A549 (cell line): Measurements from ENCODE around the gene NPIPA8. TPM values are rescaled to one million over a fixed set of nuclear protein-coding genes. Genes with fewer than 3 reads are reported as not detected.
"Not testable (repeated sequence)": the region's sequence is repeated elsewhere in the genome, so short reads cannot be mapped to it uniquely, and the experiment has no call there.

Experiments used
- ATAC-seq, 2 experiments: fragments of 200-7000 bp in 1 of 2; fragments of >200 bp in 1 of 2; cut with Nextera tagmentation in 1 of 2; cut with Tn5 transposase in 1 of 2; 3 replicates each; pipeline versions ENCODE4 v1.8.0 to v1.9.1; 2018 to 2020; ENCODE audit warnings: mild to moderate bottlenecking in 1 of 2, moderate library complexity in 1 of 2
- CTCF ChIA-PET: fragments of 300-600 bp; sonication (Branson Sonifier 250); formaldehyde crosslinking; extraction: SDS; loops from one replicate; lab custom pipeline; 2021; ENCODE audit warnings: antibody characterized with exemption, inconsistent platforms; lab: Yijun Ruan, JAX
- POLR2A ChIA-PET: fragments of 350-600 bp; formaldehyde crosslinking; extraction: SDS; loops from one replicate; lab custom pipeline; 2021; ENCODE audit warnings: antibody characterized with exemption, inconsistent platforms; lab: Yijun Ruan, JAX
- DNase-seq, 2 experiments: peaks; one replicate each; pipeline versions ENCODE4 v3.0.0 to v3.0.0-alpha.2; 2011 to 2016; ENCODE audit warnings: low read depth in 1 of 2, low spot score in 1 of 2
- FAIRE-seq: peaks from 2 replicates; lab custom pipeline; 2011; peaks lifted over from hg19 to GRCh38; lab: Jason Lieb, UNC
- H3K27ac ChIP-seq, 2 experiments: fragments of >200 bp; sonication (Bioruptor Twin); formaldehyde crosslinking; 3 replicates each; pipeline ENCODE4 v1.5.1; 2016 to 2017
- H3K4me1 ChIP-seq: fragments of >200 bp; sonication (Bioruptor Twin); formaldehyde crosslinking; 3 replicates; pipeline ENCODE4 v1.6.1; 2016
- H3K4me2 ChIP-seq: fragments of >200 bp; sonication (Bioruptor Twin); formaldehyde crosslinking; 3 replicates; pipeline ENCODE4 v1.6.1; 2016
- H3K4me3 ChIP-seq: fragments of >200 bp; sonication (Bioruptor Twin); formaldehyde crosslinking; 3 replicates; pipeline ENCODE4 v1.5.1; 2016
- H3K9me3 ChIP-seq: fragments of >200 bp; sonication (Bioruptor Twin); formaldehyde crosslinking; 3 replicates; pipeline ENCODE4 v1.6.1; 2016
- WGBS: methylation state at CpG from one replicate; pipeline ENCODE4 v1.1.6; 2017; ENCODE audit errors: missing lambda C conversion rate; 5-methylcytosine and 5-hydroxymethylcytosine counted together
- polyA plus RNA-seq, 4 experiments: library from polyadenylated mRNA; depleted of rRNA in 3 of 4; stranded (reverse); fragments of >200 nt; fragmentation: RNase III in 1 of 4; extraction: RNeasy Plus Mini Kit Qiagen cat#74134 plus additional on column Dnase treatment in 1 of 4; gene quantifications; 2 replicates in 3 of 4; 3 replicates in 1 of 4; pipeline ENCODE4 v1.2.3, GENCODE V29; 2011 to 2017

NPIPA8 gene
- polyA plus RNA-seq, 2 of the 4 experiments (the other 2 are of a cell fraction), result 2.0 to 2.4 TPM

GRCh38 chr16:18311811-18312210, 24.7 kb downstream of the NPIPA8 start:
- CTCF ChIA-PET, DNase-seq, POLR2A ChIA-PET, ATAC-seq, H3K4me3 ChIP-seq, FAIRE-seq, H3K4me1 ChIP-seq, H3K9me3 ChIP-seq, H3K4me2 ChIP-seq, H3K27ac ChIP-seq: not testable (repeated sequence)
- WGBS, result no CpG with 5 or more reads among the region's 6 CpGs

DNA sequence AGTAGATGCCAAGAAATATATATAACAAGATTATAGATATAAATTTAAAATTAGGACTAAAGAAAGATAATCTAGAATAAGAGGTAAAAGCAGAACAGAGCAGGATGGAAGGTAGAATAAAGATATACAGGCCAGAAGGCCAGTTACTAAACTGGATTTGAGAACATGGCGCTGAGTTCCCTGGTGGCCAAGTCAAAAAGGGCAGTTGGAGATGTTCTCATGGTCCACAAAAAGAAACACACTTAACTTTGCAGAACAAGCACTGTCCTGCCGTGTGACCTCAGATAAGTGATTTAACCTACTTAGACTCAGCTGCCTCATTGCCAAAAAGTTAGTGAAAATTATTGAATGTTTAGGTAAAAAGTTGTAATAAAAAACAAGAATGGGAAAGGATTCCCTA, 27.4 kb downstream of the NPIPA8 start:
- H3K4me3 ChIP-seq, H3K4me1 ChIP-seq, POLR2A ChIA-PET, FAIRE-seq, H3K4me2 ChIP-seq, H3K9me3 ChIP-seq, DNase-seq, CTCF ChIA-PET, ATAC-seq, H3K27ac ChIP-seq: not testable (repeated sequence)
- no CpG with 5 or more reads among the region's 2 CpGs for WGBS

DNA sequence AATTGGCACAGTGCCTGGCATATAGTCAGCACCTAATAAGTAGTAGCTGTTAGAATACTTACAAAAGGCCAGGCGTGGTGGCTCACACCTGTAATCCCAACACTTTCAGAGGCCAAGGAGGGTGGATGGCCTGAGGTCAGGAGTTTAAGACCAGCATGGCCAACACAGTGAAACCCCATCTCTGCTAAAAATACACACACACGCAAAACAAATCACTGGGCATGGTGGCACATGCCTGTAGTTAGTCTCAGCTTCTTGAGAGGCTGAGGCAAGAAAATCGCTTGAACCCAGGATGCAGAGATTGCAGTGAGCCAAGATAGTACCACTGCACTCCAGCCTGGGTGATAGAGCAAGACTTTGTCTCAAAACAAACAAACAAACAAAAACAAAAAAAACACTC, 29.3 kb downstream of the NPIPA8 start:
- POLR2A ChIA-PET, DNase-seq, H3K27ac ChIP-seq, H3K9me3 ChIP-seq, FAIRE-seq, ATAC-seq, H3K4me3 ChIP-seq, H3K4me1 ChIP-seq, H3K4me2 ChIP-seq, CTCF ChIA-PET: not testable (repeated sequence)
- WGBS, result no CpG with 5 or more reads among the region's 3 CpGs

- DNase-seq, H3K4me2 ChIP-seq, FAIRE-seq, POLR2A ChIA-PET, H3K4me1 ChIP-seq, CTCF ChIA-PET, H3K27ac ChIP-seq, H3K4me3 ChIP-seq, H3K9me3 ChIP-seq: not testable (repeated sequence)
- no CpG with 5 or more reads among the region's 5 CpGs for WGBS
- peak; percentile 76 to 80 for ATAC-seq
Measured at GRCh38 chr16:18306066-18306465, 30.5 kb downstream of the NPIPA8 start.

DNA sequence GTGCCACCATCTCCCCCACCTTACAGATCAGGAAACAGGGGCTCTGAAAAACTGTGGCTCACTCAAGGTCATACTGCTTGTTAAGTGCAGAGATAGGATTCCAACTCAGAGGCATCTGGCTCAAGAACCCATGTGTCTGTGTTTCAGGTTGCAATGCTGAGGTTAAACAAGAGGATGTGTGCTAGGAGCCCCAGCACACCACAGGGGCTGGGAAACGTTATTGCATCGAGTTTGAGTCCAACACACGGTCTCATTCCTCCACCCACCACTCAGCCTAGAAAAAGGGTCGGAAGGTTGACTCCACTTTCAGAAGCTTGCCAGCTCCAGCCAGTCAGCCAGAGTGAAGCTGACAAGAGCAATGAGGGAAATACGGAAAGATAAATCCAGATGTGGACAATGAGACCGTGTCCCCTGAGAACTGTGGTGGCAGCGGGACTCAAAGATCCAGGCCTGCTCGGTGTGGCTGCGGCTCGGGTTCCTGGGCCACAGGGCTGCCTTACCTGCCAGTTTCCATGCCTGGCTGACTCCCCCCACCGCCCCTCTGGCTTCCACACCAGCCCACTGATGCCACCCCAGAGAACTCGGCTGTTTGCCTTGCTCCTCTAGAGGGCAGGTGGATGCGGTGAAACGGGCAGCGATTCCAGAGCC, 33.4 kb downstream of the NPIPA8 start:
- H3K9me3 ChIP-seq, H3K4me2 ChIP-seq, DNase-seq, FAIRE-seq, H3K4me1 ChIP-seq, POLR2A ChIA-PET, CTCF ChIA-PET, H3K27ac ChIP-seq, H3K4me3 ChIP-seq: not testable (repeated sequence)
- WGBS, result no CpG with 5 or more reads among the region's 15 CpGs
- ATAC-seq, result peak in 1 of 2 experiments; percentile 57; a peak in 1 of 6 replicates

- H3K4me1 ChIP-seq, H3K4me3 ChIP-seq, ATAC-seq, H3K9me3 ChIP-seq, DNase-seq, H3K27ac ChIP-seq, FAIRE-seq, POLR2A ChIA-PET, CTCF ChIA-PET, H3K4me2 ChIP-seq: not testable (repeated sequence)
- no CpG with 5 or more reads among the region's 1 CpG for WGBS
Measured at GRCh38 chr16:18297714-18298113, 38.8 kb downstream of the NPIPA8 start.

GRCh38 chr16:18296931-18297330, 39.6 kb downstream of the NPIPA8 start:
- H3K4me2 ChIP-seq, H3K4me3 ChIP-seq, H3K27ac ChIP-seq, FAIRE-seq, H3K9me3 ChIP-seq, ATAC-seq, H3K4me1 ChIP-seq, POLR2A ChIA-PET, CTCF ChIA-PET, DNase-seq: not testable (repeated sequence)
- WGBS, result no CpG with 5 or more reads among the region's 7 CpGs

DNA sequence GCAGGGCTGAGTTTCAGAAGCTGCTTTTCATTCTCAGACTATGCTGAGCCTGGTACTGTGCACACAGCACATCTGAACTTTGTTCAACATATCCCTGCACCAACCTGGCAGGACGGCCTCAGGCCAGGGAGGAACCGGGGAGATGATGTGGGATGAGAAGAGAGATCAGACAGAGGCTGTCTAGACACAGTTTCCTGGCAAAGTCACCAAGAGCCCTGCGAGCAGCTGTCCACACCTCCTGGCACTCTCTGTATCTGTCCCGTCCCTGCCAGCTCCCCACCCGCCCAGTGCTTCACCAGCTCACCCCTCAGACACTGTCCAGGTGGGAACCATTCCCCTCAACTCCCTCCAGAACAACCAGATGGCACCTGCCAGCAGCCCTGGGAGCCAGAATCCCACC, 42.2 kb downstream of the NPIPA8 start:
- H3K4me1 ChIP-seq, H3K27ac ChIP-seq, H3K4me3 ChIP-seq, CTCF ChIA-PET, H3K4me2 ChIP-seq, DNase-seq, FAIRE-seq, H3K9me3 ChIP-seq, POLR2A ChIA-PET: not testable (repeated sequence)
- ATAC-seq, result peak; percentile 53 to 62
- no CpG with 5 or more reads among the region's 5 CpGs for WGBS

- WGBS, result 13% methylated on average over 1 of the region's 3 CpGs
- H3K4me3 ChIP-seq, POLR2A ChIA-PET, CTCF ChIA-PET, H3K9me3 ChIP-seq, H3K4me2 ChIP-seq, H3K27ac ChIP-seq, FAIRE-seq, H3K4me1 ChIP-seq, DNase-seq: not testable (repeated sequence)
- ATAC-seq, result peak; percentile 41 to 50; a peak in 2 of 6 replicates
Measured at GRCh38 chr16:18293337-18293956, 43.1 kb downstream of the NPIPA8 start.

GRCh38 chr16:18290959-18291358, 45.6 kb downstream of the NPIPA8 start:
- DNase-seq, POLR2A ChIA-PET, ATAC-seq, H3K4me3 ChIP-seq, CTCF ChIA-PET, FAIRE-seq, H3K27ac ChIP-seq, H3K4me1 ChIP-seq, H3K4me2 ChIP-seq, H3K9me3 ChIP-seq: not testable (repeated sequence)
- WGBS, result no CpG with 5 or more reads among the region's 2 CpGs

GRCh38 chr16:18286342-18286741, 50.2 kb downstream of the NPIPA8 start:
- H3K4me3 ChIP-seq, CTCF ChIA-PET, POLR2A ChIA-PET, H3K27ac ChIP-seq, H3K4me1 ChIP-seq, ATAC-seq, DNase-seq, FAIRE-seq, H3K4me2 ChIP-seq, H3K9me3 ChIP-seq: not testable (repeated sequence)
- WGBS, result 0% methylated on average over 1 of the region's 1 CpG
